H9 (cell line): ENCODE measurements around the gene NACC2. TPM values are rescaled to one million over a fixed set of nuclear protein-coding genes. Genes with fewer than 3 reads are reported as not detected.
A peak's percentile ranks its signal among the peaks of the same experiment; 100 is the strongest.

Source experiments
- DNase-seq: peaks from one replicate; pipeline ENCODE4 v3.0.0-alpha.2; 2017
- H2AFZ ChIP-seq: one replicate; pipeline ENCODE4 v1.6.1; 2013; ENCODE audit warnings: mild to moderate bottlenecking, low read length, control low read depth, moderate library complexity
- H2AK5ac ChIP-seq: 2 replicates; pipeline ENCODE4 v1.6.1; 2013; ENCODE audit warnings: low read length, control low read depth, mixed read lengths; ENCODE audit not compliant: insufficient read length
- H2BK120ac ChIP-seq: one replicate; pipeline ENCODE4 v1.6.1; 2013; ENCODE audit warnings: low read depth, mild to moderate bottlenecking, low read length, control low read depth, inconsistent platforms; ENCODE audit not compliant: poor library complexity, severe bottlenecking
- H2BK12ac ChIP-seq: 2 replicates; pipeline ENCODE4 v1.6.1; 2013; ENCODE audit warnings: low read length, control low read depth, mixed read lengths, low read depth; ENCODE audit not compliant: insufficient read length
- H2BK15ac ChIP-seq: 2 replicates; pipeline ENCODE4 v1.6.1; 2013; ENCODE audit warnings: low read depth, low read length, control low read depth
- H2BK20ac ChIP-seq: one replicate; pipeline ENCODE4 v1.6.1; 2013; ENCODE audit warnings: low read depth, mild to moderate bottlenecking, low read length, control low read depth, inconsistent platforms; ENCODE audit not compliant: poor library complexity, severe bottlenecking
- H2BK5ac ChIP-seq: 2 replicates; pipeline ENCODE4 v1.6.1; 2013; ENCODE audit warnings: low read length, control low read depth, mixed read lengths; ENCODE audit not compliant: insufficient read length
- H3K14ac ChIP-seq: 2 replicates; pipeline ENCODE4 v1.6.1; 2013; ENCODE audit warnings: low read length, control low read depth; ENCODE audit not compliant: insufficient read depth
- H3K18ac ChIP-seq: 2 replicates; pipeline ENCODE4 v1.6.1; 2013; ENCODE audit warnings: low read depth, mild to moderate bottlenecking, mixed read lengths, low read length, control low read depth; ENCODE audit not compliant: insufficient read length
- H3K23ac ChIP-seq: 2 replicates; pipeline ENCODE4 v1.6.1; 2013; ENCODE audit warnings: low read length, control low read depth, mixed read lengths, low read depth; ENCODE audit not compliant: insufficient read length
- H3K23me2 ChIP-seq: 2 replicates; pipeline ENCODE4 v1.6.1; 2013; ENCODE audit warnings: low read depth, mild to moderate bottlenecking, mixed read lengths, low read length, control low read depth; ENCODE audit not compliant: insufficient read length, poor library complexity, severe bottlenecking
- H3K27ac ChIP-seq: 2 replicates; pipeline ENCODE4 v1.5.1; 2013; ENCODE audit warnings: low read length, control low read depth, mixed read lengths, low read depth; ENCODE audit not compliant: insufficient read length
- H3K27me3 ChIP-seq: 2 replicates; pipeline ENCODE4 v1.6.1; 2013; ENCODE audit warnings: low read length, control low read depth, inconsistent platforms; ENCODE audit not compliant: insufficient read depth
- H3K4ac ChIP-seq: 2 replicates; pipeline ENCODE4 v1.6.1; 2013; ENCODE audit warnings: low read depth, mild to moderate bottlenecking, control low read depth, inconsistent platforms, low read length, moderate library complexity
- H3K4me1 ChIP-seq: 2 replicates; pipeline ENCODE4 v1.6.1; 2013; ENCODE audit warnings: low read length, control low read depth, inconsistent platforms; ENCODE audit not compliant: insufficient read depth
- H3K4me2 ChIP-seq: 2 replicates; pipeline ENCODE4 v1.6.1; 2013; ENCODE audit warnings: low read length, control low read depth, mixed read lengths; ENCODE audit not compliant: insufficient read length, insufficient read depth
- H3K56ac ChIP-seq: 2 replicates; pipeline ENCODE4 v1.6.1; 2013; ENCODE audit warnings: low read depth, mild to moderate bottlenecking, mixed read lengths, low read length, control low read depth; ENCODE audit not compliant: insufficient read length
- H3K79me1 ChIP-seq: 2 replicates; pipeline ENCODE4 v1.6.1; 2013; ENCODE audit warnings: low read depth, mild to moderate bottlenecking, moderate library complexity, low read length, control low read depth, inconsistent platforms; ENCODE audit not compliant: insufficient read depth, poor library complexity, severe bottlenecking
- H3K79me2 ChIP-seq: 2 replicates; pipeline ENCODE4 v1.6.1; 2013; ENCODE audit warnings: low read length, control low read depth, inconsistent platforms; ENCODE audit not compliant: insufficient read depth
- H3K9ac ChIP-seq: 2 replicates; pipeline ENCODE4 v1.6.1; 2013; ENCODE audit warnings: low read length, control low read depth, mixed read lengths; ENCODE audit not compliant: insufficient read length; ENCODE audit errors: extremely low read depth
- H3K9me3 ChIP-seq: one replicate; pipeline ENCODE4 v1.6.1; 2013; ENCODE audit warnings: low read depth, low read length, inconsistent platforms; ENCODE audit not compliant: control insufficient read depth
- H3T11ph ChIP-seq: one replicate; pipeline ENCODE4 v1.6.1; 2013; ENCODE audit warnings: mild to moderate bottlenecking, low read length, control low read depth, inconsistent platforms
- H4K20me1 ChIP-seq: one replicate; pipeline ENCODE4 v1.6.1; 2013; ENCODE audit not compliant: control insufficient read depth, insufficient read length, insufficient read depth
- H4K5ac ChIP-seq: 2 replicates; pipeline ENCODE4 v1.6.1; 2013; ENCODE audit warnings: low read depth, mild to moderate bottlenecking, mixed read lengths, low read length, control low read depth; ENCODE audit not compliant: insufficient read length
- H4K8ac ChIP-seq: replicated peaks from 2 replicates; pipeline ENCODE4 v1.6.1; 2013; ENCODE audit warnings: low read length, control low read depth, mixed read lengths, low read depth; ENCODE audit not compliant: insufficient read length
- H4K91ac ChIP-seq: 2 replicates; pipeline ENCODE4 v1.6.1; 2013; ENCODE audit warnings: low read depth, mild to moderate bottlenecking, moderate library complexity, mixed read lengths, low read length, control low read depth; ENCODE audit not compliant: insufficient read length
- H3K27ac Mint-ChIP-seq, 3 experiments: 2 replicates in 2 of 3; 3 replicates in 1 of 3; pipeline ENCODE4 v1.8.0; 2020 to 2021; ENCODE audit warnings: mixed read lengths in 3 of 3, mild to moderate bottlenecking in 1 of 3, moderate library complexity in 1 of 3
- H3K27me3 Mint-ChIP-seq: 2 replicates; pipeline ENCODE4 v1.8.0; 2021; ENCODE audit warnings: low read depth, mild to moderate bottlenecking, moderate library complexity, mixed read lengths
- H3K36me3 Mint-ChIP-seq, 3 experiments: 2 replicates in 2 of 3; 3 replicates in 1 of 3; pipeline ENCODE4 v1.8.0; 2020 to 2021; ENCODE audit warnings: low read depth in 3 of 3, mixed read lengths in 3 of 3; ENCODE audit not compliant: insufficient read depth in 1 of 3
- H3K4me1 Mint-ChIP-seq, 2 experiments: 2 replicates each; pipeline ENCODE4 v1.8.0; 2020; ENCODE audit warnings: mixed read lengths in 2 of 2
- H3K4me3 Mint-ChIP-seq, 2 experiments: 2 replicates in 1 of 2; 3 replicates in 1 of 2; pipeline ENCODE4 v1.8.0; 2020 to 2021; ENCODE audit warnings: mild to moderate bottlenecking in 2 of 2, mixed read lengths in 2 of 2, moderate library complexity in 1 of 2
- H3K9me3 Mint-ChIP-seq, 2 experiments: 2 replicates in 1 of 2; 3 replicates in 1 of 2; pipeline ENCODE4 v1.8.0; 2020; ENCODE audit warnings: mild to moderate bottlenecking in 2 of 2, mixed read lengths in 2 of 2, moderate library complexity in 1 of 2
- CTCF ChIP-seq: fragments of 200-600 bp; sonication (generic); conservative IDR thresholded peaks from 3 replicates; pipeline ENCODE4 v1.8.0; 2021; ENCODE audit warnings: antibody characterized with exemption, mild to moderate bottlenecking
- WGBS: extraction: QIAGEN DNeasy Blood & Tissue Kit; methylation state at CpG from one replicate; pipeline ENCODE4 v1.1.7; 2013; ENCODE audit warnings: missing lambda C conversion rate, low lambda C conversion rate, mixed read lengths; ENCODE audit not compliant: insufficient read length; ENCODE audit errors: extremely low coverage; 5-methylcytosine and 5-hydroxymethylcytosine counted together
- total RNA-seq: library from RNA; stranded (reverse); gene quantifications from 2 replicates; pipeline ENCODE4 v1.2.1, GENCODE V29; 2021

NACC2 gene
- total RNA-seq, 1 experiment from 2014 or later, result 11.5 TPM

DNA sequence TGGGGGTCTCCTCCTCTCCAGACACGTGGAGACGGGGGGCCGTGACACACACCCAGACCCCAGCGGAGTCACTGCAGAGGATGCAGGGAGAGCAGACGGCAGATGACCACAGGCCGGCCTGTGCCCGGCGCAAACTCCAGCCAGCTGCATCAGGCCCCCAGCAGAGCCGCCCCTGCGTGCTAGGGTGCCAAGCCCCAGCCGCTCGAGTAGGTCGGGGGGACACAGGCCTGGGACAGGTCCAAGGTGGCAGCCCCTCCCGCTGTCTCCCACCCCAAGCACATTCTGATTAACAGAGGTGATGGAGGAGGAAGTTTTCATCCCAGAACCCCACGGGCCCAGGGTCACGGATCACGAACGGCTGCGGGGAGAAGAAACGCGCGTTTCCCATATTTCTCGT, 14.4 kb downstream of the NACC2 start:
- Histone ChIP-seq H2BK15ac (no peak overlapping the region), H2BK5ac (no peak overlapping the region), H4K8ac (no peak overlapping the region), H3K14ac (no peak overlapping the region), H3K18ac (no peak overlapping the region), H3K27me3 (no peaks in the 10 kb centered on the region), H3K4me1 (no peaks in the 10 kb centered on the region), H2BK12ac (no peak overlapping the region), H3K4ac (no peak overlapping the region), H3K9ac (no peak overlapping the region), H3K23me2 (no peaks in the 10 kb centered on the region), H2AFZ (no peak overlapping the region), H3K79me1 (no peaks in the 10 kb centered on the region), H3K23ac (no peak overlapping the region), H2BK20ac (no peak overlapping the region), H3K79me2 (no peaks in the 10 kb centered on the region), H2BK120ac (no peak overlapping the region), H3K9me3 (no peaks in the 10 kb centered on the region), H3K56ac (no peak overlapping the region), H3T11ph (no peak overlapping the region), H3K4me2 (no peak overlapping the region), H4K20me1 (no peaks in the 10 kb centered on the region), H4K91ac (no peak overlapping the region), H2AK5ac (no peak overlapping the region), H4K5ac (no peak overlapping the region), H3K27ac (no peak overlapping the region)
- no peak overlapping the region; a peak in 1 of 7 replicates for H3K27ac Mint-ChIP-seq
- peak; percentile 24 for DNase-seq
- H3K4me1 Mint-ChIP-seq, result peaks cover 8 to 10% of the 10 kb centered on the region in 2 experiments
- no peak for TF ChIP-seq CTCF
- no peaks in the 10 kb centered on the region for H3K9me3 Mint-ChIP-seq
- no peak overlapping the region for H3K4me3 Mint-ChIP-seq
- H3K36me3 Mint-ChIP-seq, result no peaks in the 10 kb centered on the region
- no CpG with 5 or more reads among the region's 23 CpGs for WGBS
- no peaks in the 10 kb centered on the region for H3K27me3 Mint-ChIP-seq
